HG03108 (cell line): ENCODE measurements around the gene PPTC7.
"Not testable (repeated sequence)": the region's sequence is repeated elsewhere in the genome, so short reads cannot be mapped to it uniquely, and the experiment has no call there.

Source experiments
- ATAC-seq: cut with Tn5 transposase; IDR thresholded peaks from one replicate; pipeline ENCODE4 v1.9.1; 2021; ENCODE audit warnings: moderate library complexity; ENCODE audit not compliant: unreplicated experiment

PPTC7 gene

GRCh38 chr12:110562386-110562785 is 20.7 kb downstream of the PPTC7 start:
- ATAC-seq: peak; percentile 58

GRCh38 chr12:110561471-110562201 is 21.5 kb downstream of the PPTC7 start:
- ATAC-seq: no peak

- no peak for ATAC-seq
Measured at GRCh38 chr12:110560946-110561345, 22.2 kb downstream of the PPTC7 start.

GRCh38 chr12:110560048-110560447 is 23.1 kb downstream of the PPTC7 start:
- no peak for ATAC-seq

GRCh38 chr12:110558945-110559344 is 24.2 kb downstream of the PPTC7 start:
- not testable (repeated sequence) for ATAC-seq

GRCh38 chr12:110557300-110557699 is 25.8 kb downstream of the PPTC7 start:
- ATAC-seq: no peak

GRCh38 chr12:110556705-110557104 is 26.4 kb downstream of the PPTC7 start:
- no peak for ATAC-seq

GRCh38 chr12:110555577-110556406 is 27.3 kb downstream of the PPTC7 start:
- ATAC-seq: no peak

GRCh38 chr12:110554184-110554583 is 28.9 kb downstream of the PPTC7 start:
- ATAC-seq: no peak

GRCh38 chr12:110550981-110551380 is 32.1 kb downstream of the PPTC7 start:
- no peak for ATAC-seq

GRCh38 chr12:110549716-110550115 is 33.4 kb downstream of the PPTC7 start:
- ATAC-seq: no peak

GRCh38 chr12:110548678-110549077 is 34.4 kb downstream of the PPTC7 start:
- ATAC-seq: no peak

- no peak for ATAC-seq
Measured at GRCh38 chr12:110547090-110547489, 36.0 kb downstream of the PPTC7 start.

GRCh38 chr12:110546339-110546738 is 36.8 kb downstream of the PPTC7 start:
- no peak for ATAC-seq

GRCh38 chr12:110545812-110546211 is 37.3 kb downstream of the PPTC7 start:
- ATAC-seq: no peak

- ATAC-seq: not testable (repeated sequence)
Measured at GRCh38 chr12:110545259-110545658, 37.9 kb downstream of the PPTC7 start.

- no peak for ATAC-seq
Measured at GRCh38 chr12:110543965-110544364, 39.2 kb downstream of the PPTC7 start.

GRCh38 chr12:110543252-110543959 is 39.7 kb downstream of the PPTC7 start:
- no peak for ATAC-seq

- ATAC-seq: no peak
Measured at GRCh38 chr12:110540048-110540447, 43.1 kb downstream of the PPTC7 start.

- no peak for ATAC-seq
Measured at GRCh38 chr12:110538869-110539622, 44.1 kb downstream of the PPTC7 start.
